ENCODE data around the gene ADGRV1.

DNA sequence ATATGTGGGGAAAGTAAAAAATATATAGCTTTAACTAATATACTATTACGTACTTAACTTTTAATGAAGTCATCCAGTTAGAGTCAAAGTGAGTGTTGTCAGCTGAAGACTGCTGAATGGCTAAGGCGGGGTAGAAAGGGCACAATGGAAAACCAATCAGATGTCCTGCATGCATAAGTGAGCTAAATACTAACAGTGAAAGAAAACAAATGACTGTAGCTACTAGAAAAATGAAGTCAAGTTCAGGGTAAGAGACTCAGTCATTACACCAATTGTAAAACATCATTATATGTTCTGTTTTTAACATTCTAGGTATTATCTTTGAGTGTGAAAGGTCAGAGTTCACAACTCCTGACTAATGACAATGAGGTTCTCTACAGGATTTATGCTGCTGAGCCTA is 295.2 kb downstream of the ADGRV1 start:
- TF ChIP-seq, protein P1, sequence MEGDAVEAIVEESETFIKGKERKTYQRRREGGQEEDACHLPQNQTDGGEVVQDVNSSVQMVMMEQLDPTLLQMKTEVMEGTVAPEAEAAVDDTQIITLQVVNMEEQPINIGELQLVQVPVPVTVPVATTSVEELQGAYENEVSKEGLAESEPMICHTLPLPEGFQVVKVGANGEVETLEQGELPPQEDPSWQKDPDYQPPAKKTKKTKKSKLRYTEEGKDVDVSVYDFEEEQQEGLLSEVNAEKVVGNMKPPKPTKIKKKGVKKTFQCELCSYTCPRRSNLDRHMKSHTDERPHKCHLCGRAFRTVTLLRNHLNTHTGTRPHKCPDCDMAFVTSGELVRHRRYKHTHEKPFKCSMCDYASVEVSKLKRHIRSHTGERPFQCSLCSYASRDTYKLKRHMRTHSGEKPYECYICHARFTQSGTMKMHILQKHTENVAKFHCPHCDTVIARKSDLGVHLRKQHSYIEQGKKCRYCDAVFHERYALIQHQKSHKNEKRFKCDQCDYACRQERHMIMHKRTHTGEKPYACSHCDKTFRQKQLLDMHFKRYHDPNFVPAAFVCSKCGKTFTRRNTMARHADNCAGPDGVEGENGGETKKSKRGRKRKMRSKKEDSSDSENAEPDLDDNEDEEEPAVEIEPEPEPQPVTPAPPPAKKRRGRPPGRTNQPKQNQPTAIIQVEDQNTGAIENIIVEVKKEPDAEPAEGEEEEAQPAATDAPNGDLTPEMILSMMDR (IDR thresholded peaks at IDR 0.05; ENCODE audit: poor library complexity, severe bottlenecking): no peak
- TF ChIP-seq, protein P2, sequence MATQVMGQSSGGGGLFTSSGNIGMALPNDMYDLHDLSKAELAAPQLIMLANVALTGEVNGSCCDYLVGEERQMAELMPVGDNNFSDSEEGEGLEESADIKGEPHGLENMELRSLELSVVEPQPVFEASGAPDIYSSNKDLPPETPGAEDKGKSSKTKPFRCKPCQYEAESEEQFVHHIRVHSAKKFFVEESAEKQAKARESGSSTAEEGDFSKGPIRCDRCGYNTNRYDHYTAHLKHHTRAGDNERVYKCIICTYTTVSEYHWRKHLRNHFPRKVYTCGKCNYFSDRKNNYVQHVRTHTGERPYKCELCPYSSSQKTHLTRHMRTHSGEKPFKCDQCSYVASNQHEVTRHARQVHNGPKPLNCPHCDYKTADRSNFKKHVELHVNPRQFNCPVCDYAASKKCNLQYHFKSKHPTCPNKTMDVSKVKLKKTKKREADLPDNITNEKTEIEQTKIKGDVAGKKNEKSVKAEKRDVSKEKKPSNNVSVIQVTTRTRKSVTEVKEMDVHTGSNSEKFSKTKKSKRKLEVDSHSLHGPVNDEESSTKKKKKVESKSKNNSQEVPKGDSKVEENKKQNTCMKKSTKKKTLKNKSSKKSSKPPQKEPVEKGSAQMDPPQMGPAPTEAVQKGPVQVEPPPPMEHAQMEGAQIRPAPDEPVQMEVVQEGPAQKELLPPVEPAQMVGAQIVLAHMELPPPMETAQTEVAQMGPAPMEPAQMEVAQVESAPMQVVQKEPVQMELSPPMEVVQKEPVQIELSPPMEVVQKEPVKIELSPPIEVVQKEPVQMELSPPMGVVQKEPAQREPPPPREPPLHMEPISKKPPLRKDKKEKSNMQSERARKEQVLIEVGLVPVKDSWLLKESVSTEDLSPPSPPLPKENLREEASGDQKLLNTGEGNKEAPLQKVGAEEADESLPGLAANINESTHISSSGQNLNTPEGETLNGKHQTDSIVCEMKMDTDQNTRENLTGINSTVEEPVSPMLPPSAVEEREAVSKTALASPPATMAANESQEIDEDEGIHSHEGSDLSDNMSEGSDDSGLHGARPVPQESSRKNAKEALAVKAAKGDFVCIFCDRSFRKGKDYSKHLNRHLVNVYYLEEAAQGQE (IDR thresholded peaks at IDR 0.05; ENCODE audit: borderline replicate concordance): no peak
- TF ChIP-seq POLR2AphosphoS5 (IDR thresholded peaks at IDR 0.05) (no peak), EZH2 (IDR thresholded peaks at IDR 0.05; ENCODE audit: borderline replicate concordance, insufficient read depth, low read length, poor library complexity, severe bottlenecking) (no peak), TAF1 (IDR thresholded peaks at IDR 0.05; ENCODE audit: low read depth) (no peak), RAD21 (conservative IDR thresholded peaks at IDR 0.05) (no peak), SMC3 (conservative IDR thresholded peaks at IDR 0.05; ENCODE audit: poor library complexity) (no peak), EP300 (conservative IDR thresholded peaks at IDR 0.05; ENCODE audit: poor library complexity, severe bottlenecking) (no peak), MXI1 (conservative IDR thresholded peaks at IDR 0.05; ENCODE audit: poor library complexity, severe bottlenecking) (no peak)

Measured in neural cell (in vitro differentiated cells).